BJ (cell line): Measurements from ENCODE around the gene WDSUB1. TPM values are rescaled to one million over a fixed set of nuclear protein-coding genes. Genes with fewer than 3 reads are reported as not detected.

ENCODE experiments used
- CTCF ChIA-PET: fragments of 350-600 bp; formaldehyde crosslinking; extraction: SDS; loops from one replicate; lab custom pipeline; 2021; ENCODE audit warnings: antibody characterized with exemption, inconsistent platforms; lab: Yijun Ruan, JAX
- POLR2A ChIA-PET: fragments of 300-600 bp; sonication (Branson Sonifier 250); formaldehyde crosslinking; extraction: SDS; loops from one replicate; lab custom pipeline; 2021; ENCODE audit warnings: antibody characterized with exemption; lab: Charles Lee
- DNase-seq: peaks from one replicate; pipeline ENCODE4 v3.0.0-alpha.2; 2011; ENCODE audit warnings: low read depth
- H3K27me3 ChIP-seq: 2 replicates; pipeline ENCODE4 v1.6.0; 2011; ENCODE audit warnings: low read length; ENCODE audit not compliant: control insufficient read depth, insufficient read depth
- H3K36me3 ChIP-seq: 2 replicates; pipeline ENCODE4 v1.5.1; 2011; ENCODE audit warnings: low read length; ENCODE audit not compliant: control insufficient read depth, insufficient read depth
- H3K4me3 ChIP-seq: 2 replicates; pipeline ENCODE4 v1.5.1; 2011; ENCODE audit warnings: low read depth, mild to moderate bottlenecking, control low read depth, low read length
- CTCF ChIP-seq: IDR thresholded peaks from 2 replicates; pipeline ENCODE4 v1.5.1; 2011; ENCODE audit warnings: low read depth, mild to moderate bottlenecking, control low read depth, inconsistent platforms, low read length, moderate library complexity; ENCODE audit not compliant: insufficient read depth
- polyA plus RNA-seq: library from polyadenylated mRNA; depleted of rRNA; stranded (reverse); fragments of >200 nt; gene quantifications from 2 replicates; pipeline ENCODE4 v1.2.3, GENCODE V29; 2011

WDSUB1 gene
- polyA plus RNA-seq, 1 experiment, result 4.5 TPM

- peaks cover 12% of the 10 kb centered on the region for H3K36me3 ChIP-seq
- no peaks in the 10 kb centered on the region for H3K27me3 ChIP-seq
- DNase-seq, result no peak
- no peak overlapping the region for H3K4me3 ChIP-seq
- POLR2A ChIA-PET, result no interaction called here
- CTCF ChIA-PET, result interaction anchor here (1.8 kb wide), 1 partner anchor 8 kb away, joined by 8 read pairs; no protein-coding TSS in a partner anchor
- TF ChIP-seq CTCF, result no peak
Measured at GRCh38 chr2:159214325-159214865, 72.1 kb downstream of the WDSUB1 start.

- CTCF ChIA-PET, result no interaction called here
- Histone ChIP-seq H3K4me3 (no peak overlapping the region), H3K27me3 (no peaks in the 10 kb centered on the region), H3K36me3 (peaks cover 10% of the 10 kb centered on the region)
- TF ChIP-seq CTCF, result no peak
- DNase-seq, result no peak
- POLR2A ChIA-PET, result no interaction called here
Measured at GRCh38 chr2:159213296-159213695, 73.2 kb downstream of the WDSUB1 start.

- TF ChIP-seq CTCF, result no peak
- ChIA-PET POLR2A (no interaction called here), CTCF (interaction anchor here (0.6 to 1.6 kb wide), 3 partner anchors 10 to 393 kb away, joined by 3 to 4 read pairs (median 4); no protein-coding TSS in a partner anchor)
- no peak for DNase-seq
- Histone ChIP-seq H3K27me3 (no peaks in the 10 kb centered on the region), H3K36me3 (peaks cover 7% of the 10 kb centered on the region), H3K4me3 (no peak overlapping the region)
Measured at GRCh38 chr2:159211447-159212396, 74.8 kb downstream of the WDSUB1 start.

GRCh38 chr2:159209341-159210306, 76.9 kb downstream of the WDSUB1 start:
- ChIA-PET CTCF (no interaction called here), POLR2A (no interaction called here)
- no peaks in the 10 kb centered on the region; the same call in none of the 2 replicates for H3K36me3 ChIP-seq
- DNase-seq, result no peak
- no peak for TF ChIP-seq CTCF
- H3K4me3 ChIP-seq, result no peak overlapping the region
- H3K27me3 ChIP-seq, result no peaks in the 10 kb centered on the region
